IMR-90 (cell line): ENCODE measurements around the gene THRB. TPM values are rescaled to one million over a fixed set of nuclear protein-coding genes. Genes with fewer than 3 reads are reported as not detected.

Experiments used
- ATAC-seq: fragments of 200-7000 bp; cut with Tn5 transposase; 2 replicates; pipeline ENCODE4 v1.9.1; 2020; ENCODE audit warnings: low read depth, mild to moderate bottlenecking, moderate library complexity
- BruUV-seq: library from RNA; stranded (reverse); fragments of 400-500 nt; replicated peaks from 2 replicates; lab custom pipeline; 2021; lab: Mats Ljungman, UMichigan
- CTCF ChIA-PET: fragments of 300-600 bp; formaldehyde crosslinking; extraction: SDS; loops from one replicate; lab custom pipeline; 2021; ENCODE audit warnings: antibody characterized with exemption; lab: Yijun Ruan, JAX
- POLR2A ChIA-PET: fragments of 300-600 bp; sonication (Branson Sonifier 250); formaldehyde crosslinking; loops from one replicate; lab custom pipeline; 2022; ENCODE audit warnings: antibody characterized with exemption; ENCODE audit not compliant: unreplicated experiment; lab: Charles Lee
- DNase-seq: peaks from one replicate; pipeline ENCODE4 v3.0.0; 2013
- H2AFZ ChIP-seq: replicated peaks from 2 replicates; pipeline ENCODE3; 2013; ENCODE audit warnings: low read length, mild to moderate bottlenecking; ENCODE audit not compliant: poor library complexity
- H2AK5ac ChIP-seq: 2 replicates; pipeline ENCODE4 v1.6.1; 2013; ENCODE audit warnings: low read depth, low read length, inconsistent platforms
- H2AK9ac ChIP-seq: replicated peaks from 2 replicates; pipeline ENCODE3; 2013; ENCODE audit warnings: mild to moderate bottlenecking, low read depth, low read length, moderate library complexity; ENCODE audit not compliant: poor library complexity
- H2BK120ac ChIP-seq: 2 replicates; pipeline ENCODE4 v1.6.1; 2013; ENCODE audit warnings: low read depth, low read length, inconsistent platforms
- H2BK15ac ChIP-seq: 3 replicates; pipeline ENCODE4 v1.6.1; 2013; ENCODE audit warnings: low read depth, low read length, inconsistent platforms
- H2BK20ac ChIP-seq: 2 replicates; pipeline ENCODE4 v1.6.1; 2013; ENCODE audit warnings: low read depth, mild to moderate bottlenecking, inconsistent platforms, low read length, moderate library complexity
- H2BK5ac ChIP-seq: 2 replicates; pipeline ENCODE4 v1.6.1; 2013; ENCODE audit warnings: mild to moderate bottlenecking, low read depth, low read length, inconsistent platforms; ENCODE audit not compliant: poor library complexity, severe bottlenecking
- H3K14ac ChIP-seq: replicated peaks from 2 replicates; pipeline ENCODE4 v1.6.1; 2013; ENCODE audit warnings: low read depth, low read length, inconsistent platforms
- H3K18ac ChIP-seq: 2 replicates; pipeline ENCODE4 v1.6.1; 2013; ENCODE audit warnings: low read depth, low read length, control low read depth
- H3K23ac ChIP-seq: 2 replicates; pipeline ENCODE4 v1.6.1; 2013; ENCODE audit warnings: low read depth, low read length, inconsistent platforms
- H3K27ac ChIP-seq: 2 replicates; pipeline ENCODE4 v1.5.1; 2013; ENCODE audit warnings: mild to moderate bottlenecking, control low read depth, low read length; ENCODE audit not compliant: insufficient read depth
- H3K27me3 ChIP-seq: 2 replicates; pipeline ENCODE4 v1.6.1; 2013; ENCODE audit warnings: low read length; ENCODE audit not compliant: control insufficient read depth, insufficient read depth
- H3K36me3 ChIP-seq: 2 replicates; pipeline ENCODE4 v1.6.1; 2013; ENCODE audit warnings: low read length, mixed read lengths; ENCODE audit not compliant: control insufficient read depth, insufficient read depth
- H3K4ac ChIP-seq: 2 replicates; pipeline ENCODE4 v1.6.1; 2013; ENCODE audit warnings: low read depth, low read length, inconsistent platforms
- H3K4me1 ChIP-seq: 2 replicates; pipeline ENCODE4 v1.6.1; 2013; ENCODE audit warnings: low read length, mixed read lengths; ENCODE audit not compliant: control insufficient read depth, insufficient read depth
- H3K4me2 ChIP-seq: 2 replicates; pipeline ENCODE4 v1.6.1; 2013; ENCODE audit warnings: low read depth, mild to moderate bottlenecking, control low read depth, low read length, moderate library complexity
- H3K4me3 ChIP-seq: 2 replicates; pipeline ENCODE4 v1.5.1; 2013; ENCODE audit warnings: low read depth, mild to moderate bottlenecking, control low read depth, low read length, moderate library complexity; ENCODE audit not compliant: insufficient read depth
- H3K56ac ChIP-seq: 2 replicates; pipeline ENCODE4 v1.6.1; 2013; ENCODE audit warnings: low read length, inconsistent platforms; ENCODE audit not compliant: insufficient read depth; ENCODE audit errors: extremely low read depth
- H3K79me1 ChIP-seq, 2 experiments: 2 replicates each; pipeline ENCODE4 v1.6.1; 2013; ENCODE audit warnings: low read length in 2 of 2, inconsistent platforms in 1 of 2, low read depth in 1 of 2
- H3K9ac ChIP-seq: 2 replicates; pipeline ENCODE4 v1.6.1; 2013; ENCODE audit warnings: low read depth, low read length, control low read depth
- H3K9me1 ChIP-seq: 2 replicates; pipeline ENCODE4 v1.6.1; 2013; ENCODE audit warnings: low read length, inconsistent platforms; ENCODE audit not compliant: insufficient read depth
- H3K9me3 ChIP-seq: 2 replicates; pipeline ENCODE4 v1.6.1; 2013; ENCODE audit warnings: low read length; ENCODE audit not compliant: control insufficient read depth, insufficient read depth
- H4K20me1 ChIP-seq: 2 replicates; pipeline ENCODE4 v1.6.1; 2013; ENCODE audit warnings: low read length, inconsistent platforms; ENCODE audit not compliant: insufficient read depth
- H4K5ac ChIP-seq: 2 replicates; pipeline ENCODE4 v1.6.1; 2013; ENCODE audit warnings: mild to moderate bottlenecking, low read depth, low read length, control low read depth
- H4K8ac ChIP-seq, 2 experiments: 2 replicates each; pipeline ENCODE4 v1.6.1; 2013; ENCODE audit warnings: low read depth in 2 of 2, low read length in 2 of 2, control low read depth in 1 of 2, inconsistent platforms in 1 of 2
- H4K91ac ChIP-seq: 2 replicates; pipeline ENCODE4 v1.6.1; 2013; ENCODE audit warnings: low read depth, low read length, inconsistent platforms; ENCODE audit not compliant: insufficient read depth
- CEBPB ChIP-seq: IDR thresholded peaks from 2 replicates; pipeline ENCODE4 v1.6.1; 2012; ENCODE audit warnings: low read depth, low read length, improper control_type of control experiment
- CHD1 ChIP-seq: IDR thresholded peaks from 2 replicates; pipeline ENCODE4 v1.6.1; 2012; ENCODE audit warnings: low read depth, low read length, improper control_type of control experiment
- FOS ChIP-seq: fragments of 150-350 bp; IDR thresholded peaks from 2 replicates; pipeline ENCODE4 v1.6.1; 2016; ENCODE audit warnings: low read depth, low read length
- MAZ ChIP-seq: IDR thresholded peaks from 2 replicates; pipeline ENCODE4 v1.6.1; 2012; ENCODE audit warnings: low read depth, mild to moderate bottlenecking, low read length, improper control_type of control experiment, moderate library complexity, borderline replicate concordance
- MXI1 ChIP-seq: IDR thresholded peaks from 2 replicates; pipeline ENCODE4 v1.6.1; 2012; ENCODE audit warnings: low read depth, mild to moderate bottlenecking, low read length, moderate library complexity, borderline replicate concordance
- RAD21 ChIP-seq: IDR thresholded peaks from 2 replicates; pipeline ENCODE4 v1.6.1; 2012; ENCODE audit warnings: low read length, improper control_type of control experiment
- RCOR1 ChIP-seq: IDR thresholded peaks from 2 replicates; pipeline ENCODE4 v1.6.1; 2012; ENCODE audit warnings: mild to moderate bottlenecking, low read length, improper control_type of control experiment; ENCODE audit not compliant: insufficient replicate concordance
- RFX5 ChIP-seq: IDR thresholded peaks from 2 replicates; pipeline ENCODE4 v1.8.0; 2012; ENCODE audit warnings: low read depth, mild to moderate bottlenecking, low read length, moderate library complexity
- USF2 ChIP-seq: fragments of 150-350 bp; IDR thresholded peaks from 2 replicates; pipeline ENCODE4 v1.6.1; 2017; ENCODE audit warnings: mild to moderate bottlenecking, antibody characterized with exemption, low read length, low read depth
- dilution Hi-C: fragments of 300-500 bp; cut with HindIII; formaldehyde crosslinking; loops from one replicate; pipeline ENCODE4 v1.14.3; 2018; ENCODE audit warnings: low sequenced_read_pairs; ENCODE audit not compliant: unreplicated experiment
- in situ Hi-C: fragments of 300-500 bp; cut with MboI; formaldehyde crosslinking; loops from 3 replicates; pipeline ENCODE4 v1.14.3; 2019; ENCODE audit warnings: low sequenced_read_pairs, inconsistent platforms, mixed read lengths
- intact Hi-C: fragments of 100-400 bp; cut with micrococcal nuclease; formaldehyde crosslinking; loops from 2 replicates; pipeline ENCODE4 v1.10.0; 2022
- polyA plus RNA-seq, 3 experiments: library from polyadenylated mRNA; depleted of rRNA; stranded (reverse); fragments of >200 nt; gene quantifications; 2 replicates each; pipeline ENCODE4 v1.2.3, GENCODE V29; 2012; ENCODE audit warnings: low replicate concordance in 1 of 3
- total RNA-seq: library from RNA; depleted of rRNA; stranded (reverse); fragments of >200 nt; gene quantifications from 2 replicates; pipeline ENCODE4 v1.2.3, GENCODE V29; 2012

The THRB gene
- total and polyA plus RNA-seq, 2 of the 4 experiments (the other 2 are of a cell fraction), result under 0.01 TPM; not detected in 1

- H3K4me2 ChIP-seq, result no peak overlapping the region
- H3K4me3 ChIP-seq, result no peak overlapping the region
- H4K20me1 ChIP-seq, result no peaks in the 10 kb centered on the region
- in situ Hi-C loops (no loop called here), dilution Hi-C loops (no loop called here), intact Hi-C loops (no loop called here)
- H4K8ac ChIP-seq, result no peak overlapping the region
- no peak overlapping the region for H3K9ac ChIP-seq
- no peak overlapping the region for H3K4ac ChIP-seq
- no peaks in the 10 kb centered on the region for H3K9me1 ChIP-seq
- no peak overlapping the region for H4K91ac ChIP-seq
- no peak overlapping the region for H2BK5ac ChIP-seq
- H2AK5ac ChIP-seq, result no peak overlapping the region
- CTCF ChIA-PET, result no interaction called here
- ATAC-seq (no peak), DNase-seq (no peak)
- no peaks in the 10 kb centered on the region for H3K4me1 ChIP-seq
- no peak overlapping the region for H2AFZ ChIP-seq
- H2AK9ac ChIP-seq, result no peak overlapping the region
- no peaks in the 10 kb centered on the region for H3K27me3 ChIP-seq
- no peak overlapping the region for H3K56ac ChIP-seq
- no TSS peak for BruUV-seq
- POLR2A ChIA-PET, result no interaction called here
- TF ChIP-seq MXI1, result no peak
- TF ChIP-seq CEBPB, result no peak
- TF ChIP-seq USF2, result no peak
- no peak for TF ChIP-seq CHD1
- no peak for TF ChIP-seq RFX5
- no peak for TF ChIP-seq RAD21
- no peak for TF ChIP-seq MAZ
- TF ChIP-seq RCOR1, result no peak
- TF ChIP-seq FOS, result no peak
- H3K18ac ChIP-seq, result no peak overlapping the region
- no peak overlapping the region for H2BK20ac ChIP-seq
- no peaks in the 10 kb centered on the region for H3K9me3 ChIP-seq
- no peak overlapping the region for H2BK120ac ChIP-seq
- no peaks in the 10 kb centered on the region for H3K79me1 ChIP-seq
- H3K23ac ChIP-seq, result no peak overlapping the region
- no peak overlapping the region for H3K14ac ChIP-seq
- no peak overlapping the region for H4K5ac ChIP-seq
- H3K36me3 ChIP-seq, result no peaks in the 10 kb centered on the region
- no peak overlapping the region for H3K27ac ChIP-seq
- H2BK15ac ChIP-seq, result no peak overlapping the region
Measured at GRCh38 chr3:24504772-24505171, 10.1 kb upstream of the THRB start.
